ENCODE data around the gene RSBN1L. TPM values are rescaled to one million over a fixed set of nuclear protein-coding genes. Genes with fewer than 3 reads are reported as not detected.

The RSBN1L gene
- total and polyA plus RNA-seq, 2 donors (not counting 1 experiment from before 2014, with no cell fraction given): 12.0 to 19.7 TPM

DNA sequence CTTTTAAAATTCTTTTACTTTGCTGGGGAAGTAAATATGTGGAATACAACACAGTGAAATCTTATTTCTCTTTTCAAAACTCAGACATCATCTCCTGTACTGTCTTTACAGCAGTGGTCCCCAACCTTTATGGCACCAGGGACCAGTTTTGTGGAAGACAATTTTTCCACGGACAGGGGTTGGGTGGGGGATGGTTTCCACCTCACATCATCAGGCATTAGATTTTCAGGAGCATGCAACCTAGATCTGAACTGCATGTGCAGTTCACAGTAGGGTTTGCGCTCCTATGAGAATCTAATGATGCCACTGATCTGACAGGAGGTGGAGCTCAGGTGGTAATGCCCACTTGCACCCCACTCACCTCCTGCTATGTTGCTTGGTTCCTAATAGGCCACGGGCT is 89.8 kb downstream of the RSBN1L start:
- no peak overlapping the region for H3K9ac ChIP-seq (ENCODE audit: insufficient read depth, low read length)
- H3K4me3 ChIP-seq (replicated peaks in 1 of 4; ENCODE audit: control extremely low read depth in 1 of 4, insufficient read depth in 1 of 4, low read depth in 3 of 4, low read length in 4 of 4): no peak overlapping the region
- H3K36me3 ChIP-seq (ENCODE audit: control insufficient read depth, insufficient read depth, low read length): no peaks in the 10 kb centered on the region
- H3K27ac ChIP-seq (ENCODE audit: insufficient read depth, low read length): no peak overlapping the region
- no peak overlapping the region for H2AFZ ChIP-seq (ENCODE audit: low read length)
- H3K9me3 ChIP-seq (ENCODE audit: control insufficient read depth, insufficient read depth, low read depth, low read length): no peaks in the 10 kb centered on the region
- no peaks in the 10 kb centered on the region for H3K27me3 ChIP-seq (ENCODE audit: control insufficient read depth, insufficient read depth, low read length)
- no peaks in the 10 kb centered on the region for H3K4me1 ChIP-seq (ENCODE audit: control insufficient read depth, extremely low read depth, insufficient read depth, low read length)
- no peak for DNase-seq (ENCODE audit: low read depth in 2 of 2)
- no peak overlapping the region for H3K4me2 ChIP-seq (ENCODE audit: extremely low read depth, insufficient read depth, low read length)
- no peaks in the 10 kb centered on the region for H4K20me1 ChIP-seq (ENCODE audit: control insufficient read depth, extremely low read depth, insufficient read depth, low read length)
- TF ChIP-seq, protein P1, sequence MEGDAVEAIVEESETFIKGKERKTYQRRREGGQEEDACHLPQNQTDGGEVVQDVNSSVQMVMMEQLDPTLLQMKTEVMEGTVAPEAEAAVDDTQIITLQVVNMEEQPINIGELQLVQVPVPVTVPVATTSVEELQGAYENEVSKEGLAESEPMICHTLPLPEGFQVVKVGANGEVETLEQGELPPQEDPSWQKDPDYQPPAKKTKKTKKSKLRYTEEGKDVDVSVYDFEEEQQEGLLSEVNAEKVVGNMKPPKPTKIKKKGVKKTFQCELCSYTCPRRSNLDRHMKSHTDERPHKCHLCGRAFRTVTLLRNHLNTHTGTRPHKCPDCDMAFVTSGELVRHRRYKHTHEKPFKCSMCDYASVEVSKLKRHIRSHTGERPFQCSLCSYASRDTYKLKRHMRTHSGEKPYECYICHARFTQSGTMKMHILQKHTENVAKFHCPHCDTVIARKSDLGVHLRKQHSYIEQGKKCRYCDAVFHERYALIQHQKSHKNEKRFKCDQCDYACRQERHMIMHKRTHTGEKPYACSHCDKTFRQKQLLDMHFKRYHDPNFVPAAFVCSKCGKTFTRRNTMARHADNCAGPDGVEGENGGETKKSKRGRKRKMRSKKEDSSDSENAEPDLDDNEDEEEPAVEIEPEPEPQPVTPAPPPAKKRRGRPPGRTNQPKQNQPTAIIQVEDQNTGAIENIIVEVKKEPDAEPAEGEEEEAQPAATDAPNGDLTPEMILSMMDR (conservative IDR thresholded peaks at IDR 0.05 in 1 of 2, IDR thresholded peaks at IDR 0.05 in 1 of 2; ENCODE audit: low read depth in 1 of 2, low read length in 2 of 2): no peak
- TF ChIP-seq EZH2 (IDR thresholded peaks at IDR 0.05; ENCODE audit: low read length, missing control alignments): no peak
- H3K79me2 ChIP-seq (ENCODE audit: control insufficient read depth, insufficient read depth, low read length): no peaks in the 10 kb centered on the region

DNA sequence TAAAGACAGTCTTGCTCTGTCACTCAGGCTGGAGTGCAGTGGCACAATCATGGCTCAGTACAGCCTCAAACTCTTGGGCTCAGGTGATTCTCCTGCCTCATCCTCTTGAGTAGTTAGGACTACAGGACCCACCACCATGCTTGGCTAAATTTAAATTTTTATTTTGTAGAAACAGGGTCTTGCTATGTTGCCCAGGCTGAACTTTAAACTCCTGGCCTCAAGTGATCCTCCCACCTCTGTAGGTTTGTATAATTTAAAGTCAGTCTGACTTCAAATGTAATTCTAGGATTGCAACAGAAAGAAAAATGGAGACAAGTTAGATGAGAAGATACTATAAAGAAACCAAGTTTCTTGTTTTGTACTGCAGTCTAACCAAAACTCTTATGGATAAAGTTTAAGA is 90.5 kb downstream of the RSBN1L start:
- no peak overlapping the region for H3K4me3 ChIP-seq (replicated peaks in 1 of 4; ENCODE audit: control extremely low read depth in 1 of 4, insufficient read depth in 1 of 4, low read depth in 3 of 4, low read length in 4 of 4)
- H3K4me1 ChIP-seq (ENCODE audit: control insufficient read depth, extremely low read depth, insufficient read depth, low read length): no peaks in the 10 kb centered on the region
- no peak overlapping the region for H3K4me2 ChIP-seq (ENCODE audit: extremely low read depth, insufficient read depth, low read length)
- no peak for DNase-seq (ENCODE audit: low read depth in 2 of 2)
- no peak overlapping the region for H3K27ac ChIP-seq (ENCODE audit: insufficient read depth, low read length)
- H2AFZ ChIP-seq (ENCODE audit: low read length): no peak overlapping the region
- H3K9me3 ChIP-seq (ENCODE audit: control insufficient read depth, insufficient read depth, low read depth, low read length): no peaks in the 10 kb centered on the region
- TF ChIP-seq, protein P1 (conservative IDR thresholded peaks at IDR 0.05 in 1 of 2, IDR thresholded peaks at IDR 0.05 in 1 of 2; ENCODE audit: low read depth in 1 of 2, low read length in 2 of 2): no peak
- TF ChIP-seq EZH2 (IDR thresholded peaks at IDR 0.05; ENCODE audit: low read length, missing control alignments): no peak
- H3K79me2 ChIP-seq (ENCODE audit: control insufficient read depth, insufficient read depth, low read length): no peaks in the 10 kb centered on the region
- H3K27me3 ChIP-seq (ENCODE audit: control insufficient read depth, insufficient read depth, low read length): no peaks in the 10 kb centered on the region
- H3K36me3 ChIP-seq (ENCODE audit: control insufficient read depth, insufficient read depth, low read length): no peaks in the 10 kb centered on the region
- no peak overlapping the region for H3K9ac ChIP-seq (ENCODE audit: insufficient read depth, low read length)
- H4K20me1 ChIP-seq (ENCODE audit: control insufficient read depth, extremely low read depth, insufficient read depth, low read length): no peaks in the 10 kb centered on the region

DNA sequence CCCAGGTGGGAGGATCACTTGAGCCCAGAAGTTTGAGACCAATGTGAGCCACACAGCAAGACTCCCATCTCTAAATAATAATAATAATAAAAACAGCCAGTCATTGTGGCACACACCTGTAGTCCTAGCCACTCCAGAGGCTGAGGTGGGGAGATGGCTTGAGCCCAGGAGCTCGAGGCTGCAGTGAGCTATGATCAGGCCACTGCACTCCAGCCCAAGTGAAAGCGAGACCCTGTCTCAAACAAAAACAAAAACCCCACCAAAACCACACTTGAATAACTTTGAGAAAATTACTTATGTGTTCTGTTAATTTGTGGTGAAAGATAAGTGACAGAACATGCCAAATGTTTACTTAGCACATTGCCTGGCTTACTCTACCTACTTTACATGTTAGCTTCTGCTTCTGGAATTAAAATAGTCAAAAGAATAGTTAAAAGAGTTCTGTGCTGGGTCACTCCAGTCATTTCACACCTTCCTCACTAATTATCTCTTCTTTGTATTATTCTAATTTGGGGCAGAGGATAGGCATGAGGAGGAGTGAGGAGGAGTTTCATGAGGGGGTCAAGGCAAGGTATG is 92.2 kb downstream of the RSBN1L start:
- Histone ChIP-seq H3K27ac (ENCODE audit: insufficient read depth, low read length) (no peak overlapping the region), H3K9me3 (ENCODE audit: control insufficient read depth, insufficient read depth, low read depth, low read length) (no peaks in the 10 kb centered on the region), H3K36me3 (ENCODE audit: control insufficient read depth, insufficient read depth, low read length) (no peaks in the 10 kb centered on the region), H3K27me3 (ENCODE audit: control insufficient read depth, insufficient read depth, low read length) (no peaks in the 10 kb centered on the region), H3K4me3 (replicated peaks in 1 of 4; ENCODE audit: control extremely low read depth in 1 of 4, insufficient read depth in 1 of 4, low read depth in 3 of 4, low read length in 4 of 4) (no peak overlapping the region), H3K4me2 (ENCODE audit: extremely low read depth, insufficient read depth, low read length) (no peak overlapping the region), H2AFZ (ENCODE audit: low read length) (no peak overlapping the region), H4K20me1 (ENCODE audit: control insufficient read depth, extremely low read depth, insufficient read depth, low read length) (no peaks in the 10 kb centered on the region), H3K4me1 (ENCODE audit: control insufficient read depth, extremely low read depth, insufficient read depth, low read length) (no peaks in the 10 kb centered on the region), H3K9ac (ENCODE audit: insufficient read depth, low read length) (no peak overlapping the region), H3K79me2 (ENCODE audit: control insufficient read depth, insufficient read depth, low read length) (no peaks in the 10 kb centered on the region)
- DNase-seq (ENCODE audit: low read depth in 2 of 2): no peak
- TF ChIP-seq EZH2 (IDR thresholded peaks at IDR 0.05; ENCODE audit: low read length, missing control alignments): no peak
- TF ChIP-seq, protein P1 (conservative IDR thresholded peaks at IDR 0.05 in 1 of 2, IDR thresholded peaks at IDR 0.05 in 1 of 2; ENCODE audit: low read depth in 1 of 2, low read length in 2 of 2): no peak

All from fibroblast of lung (primary cell).